Thyroid gland (tissue), 4 donors: ENCODE results near the gene MYO9B. TPM values are rescaled to one million over a fixed set of nuclear protein-coding genes. Genes with fewer than 3 reads are reported as not detected.
A peak's percentile ranks its signal among the peaks of the same experiment; 100 is the strongest.

ENCODE experiments used
- DNase-seq, 2 donors: peaks; one replicate each; pipeline ENCODE4 v3.0.0-alpha.2; 2019
- H3K27ac ChIP-seq, 3 donors: fragments of 200-600 bp; sonication (generic); 1 replicate in 2 of 3; 2 replicates in 1 of 3; pipeline ENCODE4 v1.5.1; 2016 to 2019; ENCODE audit warnings: mild to moderate bottlenecking in 1 of 3, moderate library complexity in 1 of 3
- H3K27me3 ChIP-seq: fragments of 200-600 bp; sonication (generic); one replicate; pipeline ENCODE4 v1.5.1; 2019
- H3K36me3 ChIP-seq, 2 donors: fragments of 200-600 bp; sonication (generic); one replicate each; pipeline ENCODE4 v1.5.1; 2016 to 2019
- H3K4me1 ChIP-seq, 2 donors: fragments of 200-600 bp; sonication (generic); one replicate each; pipeline ENCODE4 v1.5.1; 2017 to 2019
- H3K4me3 ChIP-seq, 3 donors: fragments of 200-600 bp; sonication (generic); replicated peaks in 1 of 3; 1 replicate in 2 of 3; 2 replicates in 1 of 3; pipeline ENCODE4 v1.5.1; 2016; ENCODE audit warnings: mild to moderate bottlenecking in 1 of 3
- H3K9me3 ChIP-seq: fragments of 200-600 bp; sonication (generic); one replicate; pipeline ENCODE4 v1.5.1; 2017
- CTCF ChIP-seq, 6 experiments: fragments of 200-600 bp in 3 of 6; fragments of 450-650 bp in 3 of 6; sonication (generic) in 3 of 6; IDR thresholded peaks; one replicate each; pipeline ENCODE4 v1.5.1; 2016 to 2019; ENCODE audit warnings: antibody characterized with exemption in 6 of 6, mild to moderate bottlenecking in 2 of 6, inconsistent platforms in 1 of 6, moderate library complexity in 1 of 6
- POLR2A ChIP-seq, 2 donors: fragments of 450-650 bp; IDR thresholded peaks; one replicate each; pipeline ENCODE4 v1.6.1; 2017; ENCODE audit warnings: antibody characterized with exemption in 2 of 2, mild to moderate bottlenecking in 2 of 2, moderate library complexity in 1 of 2
- WGBS, 2 donors: methylation state at CpG; one replicate each; pipeline ENCODE4 v1.1.5; 2017; 5-methylcytosine and 5-hydroxymethylcytosine counted together
- intact Hi-C: fragments of 100-400 bp; cut with DNase I; formaldehyde crosslinking; loops from one replicate; pipeline ENCODE4 v1.15.1; 2023
- total RNA-seq, 4 donors: library from RNA; depleted of rRNA; stranded (reverse); fragments of >200 nt; gene quantifications; one replicate each; pipeline ENCODE4 v1.2.3, GENCODE V29; 2016

Gene MYO9B
- total RNA-seq, 4 donors from 2014 or later: 33.7 to 52.9 (median 44.6) TPM

DNA sequence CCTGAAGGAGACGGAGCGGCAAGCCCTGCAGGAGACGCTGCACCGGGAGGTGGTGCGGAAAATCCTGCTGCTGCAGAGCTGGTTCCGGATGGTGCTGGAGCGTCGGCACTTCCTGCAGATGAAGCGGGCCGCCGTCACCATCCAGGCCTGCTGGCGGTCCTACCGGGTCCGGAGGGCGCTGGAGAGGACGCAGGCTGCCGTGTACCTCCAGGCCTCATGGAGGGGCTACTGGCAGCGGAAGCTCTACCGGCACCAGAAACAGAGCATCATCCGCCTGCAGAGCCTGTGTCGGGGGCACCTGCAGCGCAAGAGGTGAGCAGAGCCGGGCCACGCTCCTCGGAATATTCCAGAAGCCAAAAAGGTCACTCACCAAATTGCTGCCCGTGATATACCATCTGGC is 117.2 kb downstream of the MYO9B start:
- WGBS, 2 donors: 95 to 100% methylated on average over 11 to 26 of the region's 26 CpGs
- intact Hi-C loops: no loop called here
- H3K9me3 ChIP-seq: no peaks in the 10 kb centered on the region
- no peak overlapping the region for H3K4me3 ChIP-seq
- no peaks in the 10 kb centered on the region for H3K27me3 ChIP-seq
- H3K27ac ChIP-seq: no peak overlapping the region
- no peaks in the 10 kb centered on the region for H3K4me1 ChIP-seq
- no peak for DNase-seq
- TF ChIP-seq CTCF (IDR thresholded peaks at IDR 0.05) (no peak), POLR2A (IDR thresholded peaks at IDR 0.05) (no peak)
- peaks cover 31 to 51% of the 10 kb centered on the region in 2 donors for H3K36me3 ChIP-seq

- no peak overlapping the region for H3K4me3 ChIP-seq
- H3K27me3 ChIP-seq: no peaks in the 10 kb centered on the region
- intact Hi-C loops: no loop called here
- no peak overlapping the region for H3K27ac ChIP-seq
- H3K9me3 ChIP-seq: no peaks in the 10 kb centered on the region
- H3K4me1 ChIP-seq: no peaks in the 10 kb centered on the region
- no peak for TF ChIP-seq CTCF (IDR thresholded peaks at IDR 0.05)
- no peak for TF ChIP-seq POLR2A (IDR thresholded peaks at IDR 0.05)
- 93 to 97% methylated on average over 16 of the region's 16 CpGs for WGBS, 2 donors
- DNase-seq: no peak
- H3K36me3 ChIP-seq: peaks cover 31 to 51% of the 10 kb centered on the region in 2 donors
Observed at GRCh38 chr19:17194608-17195007, 119.0 kb downstream of the MYO9B start.

GRCh38 chr19:17195106-17195505 is 119.5 kb downstream of the MYO9B start:
- intact Hi-C loops: no loop called here
- WGBS, 2 donors: 93 to 97% methylated on average over 8 to 21 of the region's 23 CpGs
- Histone ChIP-seq H3K4me1 (no peaks in the 10 kb centered on the region), H3K36me3 (peaks cover 32 to 51% of the 10 kb centered on the region in 2 donors), H3K27me3 (no peaks in the 10 kb centered on the region), H3K27ac (no peak overlapping the region), H3K4me3 (no peak overlapping the region), H3K9me3 (no peaks in the 10 kb centered on the region)
- TF ChIP-seq POLR2A (IDR thresholded peaks at IDR 0.05) (no peak), CTCF (IDR thresholded peaks at IDR 0.05) (no peak)
- DNase-seq: no peak

DNA sequence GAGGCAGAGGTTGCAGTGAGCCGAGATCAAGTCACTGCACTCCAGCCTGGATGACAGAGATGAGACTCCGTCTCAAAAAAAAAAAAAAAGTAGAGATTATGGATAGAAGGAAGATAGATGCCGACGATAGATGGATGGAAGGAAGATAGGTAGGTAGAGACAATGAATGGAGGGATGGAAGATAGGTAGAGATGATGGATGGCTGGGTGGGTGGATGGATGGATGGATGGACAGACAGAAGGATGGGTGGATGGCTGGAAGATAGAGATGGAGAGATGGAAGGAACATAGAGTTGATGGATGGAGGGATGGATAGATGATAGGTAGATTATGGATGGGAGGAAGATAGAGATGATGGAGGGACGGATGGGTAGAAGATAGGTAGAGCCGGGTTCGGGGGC is 121.0 kb downstream of the MYO9B start:
- Histone ChIP-seq H3K4me3 (no peak overlapping the region), H3K27ac (no peak overlapping the region), H3K4me1 (no peaks in the 10 kb centered on the region), H3K9me3 (no peaks in the 10 kb centered on the region), H3K27me3 (no peaks in the 10 kb centered on the region), H3K36me3 (peaks cover 37 to 57% of the 10 kb centered on the region in 2 donors)
- no peak for DNase-seq
- TF ChIP-seq CTCF (IDR thresholded peaks at IDR 0.05): no peak
- no peak for TF ChIP-seq POLR2A (IDR thresholded peaks at IDR 0.05)
- intact Hi-C loops: no loop called here
- WGBS, 2 donors: 95 to 96% methylated on average over 7 of the region's 7 CpGs

GRCh38 chr19:17197666-17198065 is 122.1 kb downstream of the MYO9B start:
- H3K4me1 ChIP-seq: no peaks in the 10 kb centered on the region
- H3K9me3 ChIP-seq: no peaks in the 10 kb centered on the region
- H3K4me3 ChIP-seq: no peak overlapping the region
- peak; percentile 83 for DNase-seq
- H3K27me3 ChIP-seq: no peaks in the 10 kb centered on the region
- intact Hi-C loops: no loop called here
- TF ChIP-seq CTCF (IDR thresholded peaks at IDR 0.05): no peak
- TF ChIP-seq POLR2A (IDR thresholded peaks at IDR 0.05): no peak
- WGBS, 2 donors: 53 to 56% methylated on average over 11 to 16 of the region's 16 CpGs
- no peak overlapping the region for H3K27ac ChIP-seq
- H3K36me3 ChIP-seq: peaks cover 39 to 56% of the 10 kb centered on the region in 2 donors
